ENCODE results near the gene IGFN1.

The IGFN1 gene

DNA sequence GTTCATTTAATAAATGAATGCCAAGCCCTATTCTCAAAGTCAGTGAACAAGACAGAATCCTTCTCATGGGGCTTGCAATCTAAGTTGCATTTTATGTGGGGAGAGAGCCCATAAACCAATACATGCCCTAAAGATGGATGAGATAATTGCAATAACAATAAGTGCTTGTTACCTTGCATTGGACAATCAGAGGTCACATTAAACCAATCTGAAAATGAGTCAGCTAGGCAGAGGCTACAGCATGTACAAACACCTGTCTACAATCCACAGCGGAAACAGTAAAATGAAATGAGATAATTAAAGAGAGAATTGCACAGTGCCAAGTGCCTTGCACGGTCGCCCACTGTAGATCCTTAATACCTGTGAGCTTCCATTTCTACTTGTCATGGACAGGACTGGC lies 7.4 kb upstream of the IGFN1 start:
- Histone ChIP-seq H3K27ac (no peak overlapping the region), H3K27me3 (no peaks in the 10 kb centered on the region), H3K4me2 (no peak overlapping the region), H3K9ac (no peak overlapping the region), H4K20me1 (no peaks in the 10 kb centered on the region), H3K36me3 (no peaks in the 10 kb centered on the region), H3K9me3 (peaks cover 7% of the 10 kb centered on the region; the same call in 1 of the 2 replicates), H3K4me1 (peaks cover 7% of the 10 kb centered on the region; the same call in 1 of the 2 replicates), H3K4me3 (no peak overlapping the region)
- no peak for TF ChIP-seq Cebpa-rat (IDR thresholded peaks at IDR 0.05)

DNA sequence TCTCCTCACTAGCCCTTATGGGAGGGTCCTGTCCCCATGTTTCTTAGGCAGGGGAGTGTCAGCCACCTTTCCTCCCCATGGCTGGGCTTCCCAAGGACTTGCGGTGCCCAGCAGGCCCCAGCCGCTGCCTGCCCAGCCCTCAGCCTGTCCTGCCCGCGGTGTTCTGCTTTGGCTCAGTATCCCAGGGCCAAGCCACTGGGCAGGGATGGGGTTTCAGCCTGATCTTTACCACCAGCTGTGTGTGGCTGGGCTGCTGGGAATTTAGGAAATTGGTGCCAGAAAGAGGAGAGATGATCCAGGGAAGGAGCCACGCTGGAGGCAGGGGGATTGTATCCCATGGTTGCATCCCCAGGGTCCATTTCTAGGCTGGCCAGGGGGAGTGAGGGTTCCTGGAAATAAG lies 6.9 kb upstream of the IGFN1 start:
- H3K9me3 ChIP-seq: peaks cover 3% of the 10 kb centered on the region; the same call in 1 of the 2 replicates
- no peak overlapping the region for H3K4me3 ChIP-seq
- no peaks in the 10 kb centered on the region for H4K20me1 ChIP-seq
- no peak for TF ChIP-seq Cebpa-rat (IDR thresholded peaks at IDR 0.05)
- no peaks in the 10 kb centered on the region for H3K36me3 ChIP-seq
- H3K27me3 ChIP-seq: no peaks in the 10 kb centered on the region
- peaks cover 7% of the 10 kb centered on the region; the same call in 1 of the 2 replicates for H3K4me1 ChIP-seq
- no peak overlapping the region for H3K4me2 ChIP-seq
- H3K27ac ChIP-seq: no peak overlapping the region
- no peak overlapping the region for H3K9ac ChIP-seq

DNA sequence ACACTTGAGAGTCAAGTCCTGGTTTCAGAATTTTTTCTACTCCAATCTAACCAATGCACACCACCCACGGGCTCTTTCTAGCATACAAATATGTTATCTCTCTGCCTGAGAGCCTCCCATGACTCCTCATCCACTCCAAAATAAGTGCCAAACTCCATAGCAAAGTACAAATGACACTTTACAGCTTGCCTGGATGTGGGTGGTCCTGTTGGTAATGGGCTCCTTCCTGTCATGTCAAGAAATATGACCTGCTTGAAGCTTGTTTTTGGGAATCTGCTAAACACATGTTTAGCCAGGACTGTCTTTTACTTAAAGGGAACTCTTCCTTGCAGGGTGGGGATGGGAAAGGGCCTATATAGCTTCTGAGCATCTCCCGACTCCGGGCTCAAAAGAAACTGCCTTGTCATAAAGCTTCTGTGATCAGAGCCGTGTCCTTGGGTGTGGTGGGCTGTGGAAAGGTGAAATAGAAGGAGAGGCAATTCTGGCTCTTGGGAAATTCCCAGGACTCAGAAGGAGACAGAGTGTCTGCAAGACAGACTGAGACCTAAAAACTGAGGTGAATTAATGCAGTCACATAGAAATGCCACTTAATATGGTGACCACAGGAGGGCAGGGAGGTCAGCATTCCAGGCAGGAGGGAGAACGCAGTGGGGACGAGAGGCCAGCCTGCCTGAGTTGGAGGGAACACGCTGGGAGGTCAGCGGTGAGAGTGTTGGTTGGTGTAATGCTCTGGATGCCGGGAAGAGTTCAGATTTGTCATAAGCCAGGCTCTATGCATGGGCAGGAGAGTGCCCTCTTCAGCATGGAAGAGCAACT lies 6.1 kb upstream of the IGFN1 start:
- Histone ChIP-seq H3K4me3 (no peak overlapping the region), H3K4me2 (no peak overlapping the region)
- TF ChIP-seq Cebpa-rat (IDR thresholded peaks at IDR 0.05): no peak

DNA sequence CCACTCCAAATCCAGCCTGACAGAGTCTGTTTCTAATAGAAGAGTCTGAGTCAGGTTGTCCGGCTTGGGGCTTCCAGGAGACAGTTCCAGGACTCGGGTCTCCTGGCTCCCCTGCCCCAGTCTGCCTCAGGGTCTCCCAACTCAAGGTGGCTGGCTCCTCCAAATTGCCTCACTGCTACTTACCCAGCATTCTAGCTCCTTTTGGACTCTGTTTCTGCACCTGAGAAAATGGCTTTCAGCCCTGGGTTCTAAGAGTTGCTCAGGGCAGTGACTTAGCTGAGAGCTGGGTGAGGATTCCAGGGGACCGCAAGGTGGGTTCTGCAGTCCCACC lies 5.5 kb upstream of the IGFN1 start:
- no peak overlapping the region for H3K27ac ChIP-seq
- H4K20me1 ChIP-seq: no peaks in the 10 kb centered on the region
- no peaks in the 10 kb centered on the region for H3K9me3 ChIP-seq
- no peak overlapping the region for H3K9ac ChIP-seq
- H3K36me3 ChIP-seq: no peaks in the 10 kb centered on the region
- peaks cover 7% of the 10 kb centered on the region for H3K4me1 ChIP-seq
- no peak overlapping the region for H3K4me2 ChIP-seq
- H3K27me3 ChIP-seq: no peaks in the 10 kb centered on the region
- TF ChIP-seq Cebpa-rat (IDR thresholded peaks at IDR 0.05): no peak
- no peak overlapping the region for H3K4me3 ChIP-seq

More for the DNA sequence above, 6.1 kb upstream of the IGFN1 start:
- no peaks in the 10 kb centered on the region for H4K20me1 ChIP-seq
- H3K27ac ChIP-seq: no peak overlapping the region
- no peaks in the 10 kb centered on the region for H3K36me3 ChIP-seq
- H3K27me3 ChIP-seq: no peaks in the 10 kb centered on the region
- H3K9me3 ChIP-seq: no peaks in the 10 kb centered on the region
- no peak overlapping the region for H3K9ac ChIP-seq
- H3K4me1 ChIP-seq: peaks cover 7% of the 10 kb centered on the region; the same call in 1 of the 2 replicates

DNA sequence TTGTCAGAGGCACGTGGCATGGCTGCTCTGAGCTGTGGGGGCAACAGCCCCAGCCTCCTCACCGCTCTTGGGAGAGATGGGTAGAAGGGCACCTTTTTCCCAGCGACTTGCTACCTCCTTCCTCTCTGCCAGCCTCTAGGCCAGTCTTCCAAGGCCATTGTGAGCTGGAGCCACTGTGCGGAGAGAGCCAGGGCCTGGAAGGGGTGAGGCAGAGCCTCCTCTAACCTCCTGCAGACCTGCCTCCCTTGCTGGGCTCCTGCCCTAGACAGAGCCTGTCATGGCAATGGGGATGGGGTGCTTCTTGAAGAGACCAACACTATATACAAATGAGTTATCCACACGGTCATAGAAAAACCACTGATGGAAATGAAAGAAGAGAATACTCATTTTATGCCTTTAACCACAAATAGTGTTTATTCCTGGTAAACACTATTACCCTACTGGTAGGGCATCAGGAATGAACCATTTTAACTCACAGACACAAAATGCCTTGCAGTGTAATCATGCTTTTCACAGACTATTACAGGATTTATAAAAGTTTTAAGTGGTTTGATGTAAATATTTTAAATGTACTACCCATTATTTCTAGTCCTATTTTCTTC lies 5.0 kb upstream of the IGFN1 start:
- H3K27me3 ChIP-seq: no peaks in the 10 kb centered on the region
- H3K4me2 ChIP-seq: no peak overlapping the region

DNA sequence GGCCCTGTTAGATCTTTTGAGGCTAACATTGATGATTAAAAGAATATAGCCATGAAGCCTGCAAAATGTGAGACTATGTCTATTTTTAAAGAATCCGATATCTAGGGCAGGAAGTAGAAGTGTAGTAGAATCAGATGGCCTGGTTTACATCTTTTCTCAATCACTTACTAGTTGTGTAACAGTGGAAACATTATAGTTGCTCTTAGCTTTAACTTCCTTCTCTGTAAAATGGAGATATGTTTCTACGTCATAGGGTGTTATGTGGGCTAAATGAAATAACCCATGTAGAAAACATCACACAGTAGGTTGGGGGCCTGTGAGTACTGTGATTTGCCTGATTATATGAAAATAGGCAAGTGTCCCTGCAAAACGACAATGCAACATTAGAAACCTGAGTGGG lies 4.4 kb upstream of the IGFN1 start:
- no peaks in the 10 kb centered on the region for H3K27me3 ChIP-seq
- H3K4me3 ChIP-seq: no peak overlapping the region
- no peaks in the 10 kb centered on the region for H3K36me3 ChIP-seq
- no peak overlapping the region for H3K27ac ChIP-seq
- H3K9me3 ChIP-seq: no peaks in the 10 kb centered on the region
- peaks cover 15% of the 10 kb centered on the region for H3K4me1 ChIP-seq
- no peak for TF ChIP-seq Cebpa-rat (IDR thresholded peaks at IDR 0.05)
- H3K9ac ChIP-seq: no peak overlapping the region
- no peak overlapping the region for H3K4me2 ChIP-seq
- no peaks in the 10 kb centered on the region for H4K20me1 ChIP-seq

More for the DNA sequence above, 5.0 kb upstream of the IGFN1 start:
- H4K20me1 ChIP-seq: no peaks in the 10 kb centered on the region
- no peak overlapping the region for H3K27ac ChIP-seq
- no peak overlapping the region for H3K9ac ChIP-seq
- H3K36me3 ChIP-seq: no peaks in the 10 kb centered on the region
- TF ChIP-seq Cebpa-rat (IDR thresholded peaks at IDR 0.05): no peak
- H3K4me3 ChIP-seq: no peak overlapping the region
- H3K4me1 ChIP-seq: peaks cover 12% of the 10 kb centered on the region
- no peaks in the 10 kb centered on the region for H3K9me3 ChIP-seq

DNA sequence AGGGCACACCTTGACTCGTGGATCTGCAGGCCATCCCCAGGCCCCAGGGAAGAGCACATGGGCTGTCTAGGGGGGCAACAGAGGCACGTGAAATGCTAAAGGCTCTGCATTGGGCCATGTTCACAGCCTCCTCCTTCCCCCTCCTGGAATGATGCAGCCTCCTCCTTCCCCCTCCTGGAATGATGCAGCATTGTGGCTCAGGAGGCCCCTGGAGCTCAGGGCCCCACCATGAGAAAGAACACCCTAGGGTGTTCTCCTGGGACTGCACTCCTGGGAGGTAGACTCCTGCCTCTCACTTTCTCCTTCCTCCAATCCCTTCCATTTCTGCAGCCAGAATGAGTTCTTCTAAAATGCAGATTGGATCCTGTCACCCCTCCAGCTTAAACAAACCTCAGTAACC lies 1.5 kb upstream of the IGFN1 start:
- Histone ChIP-seq H3K4me1 (peaks cover 10% of the 10 kb centered on the region), H3K9ac (no peak overlapping the region), H3K27ac (no peak overlapping the region), H3K27me3 (no peaks in the 10 kb centered on the region), H3K36me3 (no peaks in the 10 kb centered on the region), H3K9me3 (no peaks in the 10 kb centered on the region), H4K20me1 (no peaks in the 10 kb centered on the region), H3K4me3 (no peak overlapping the region), H3K4me2 (no peak overlapping the region)
- no peak for TF ChIP-seq Cebpa-rat (IDR thresholded peaks at IDR 0.05)

DNA sequence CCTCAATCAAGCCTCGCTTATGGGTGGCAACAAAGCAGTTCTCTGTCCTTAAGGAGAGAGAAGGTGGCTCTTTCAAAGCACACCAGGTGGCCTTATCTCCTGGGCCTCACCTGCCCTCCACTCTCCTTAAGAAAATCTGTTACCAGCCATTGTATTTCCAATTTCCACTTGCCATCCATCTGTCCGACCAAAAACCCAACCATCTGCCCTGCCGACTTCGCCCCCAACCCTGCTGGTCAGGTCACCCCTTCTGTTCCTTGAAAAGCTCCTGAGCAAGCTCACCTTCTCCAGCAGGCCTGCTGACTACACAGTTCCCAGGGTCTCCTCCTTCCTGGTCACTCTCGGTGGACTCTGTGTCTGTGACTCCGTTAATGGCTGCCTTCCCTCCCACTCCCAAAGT lies 619 bp upstream of the IGFN1 start:
- Histone ChIP-seq H3K4me3 (no peak overlapping the region), H3K4me1 (peaks cover 10% of the 10 kb centered on the region), H3K27me3 (no peaks in the 10 kb centered on the region), H3K4me2 (peak overlapping the region; percentile 30; the same call in 1 of the 2 replicates), H3K36me3 (no peaks in the 10 kb centered on the region), H3K27ac (no peak overlapping the region), H4K20me1 (no peaks in the 10 kb centered on the region), H3K9me3 (no peaks in the 10 kb centered on the region), H3K9ac (no peak overlapping the region)
- TF ChIP-seq Cebpa-rat (IDR thresholded peaks at IDR 0.05): no peak

DNA sequence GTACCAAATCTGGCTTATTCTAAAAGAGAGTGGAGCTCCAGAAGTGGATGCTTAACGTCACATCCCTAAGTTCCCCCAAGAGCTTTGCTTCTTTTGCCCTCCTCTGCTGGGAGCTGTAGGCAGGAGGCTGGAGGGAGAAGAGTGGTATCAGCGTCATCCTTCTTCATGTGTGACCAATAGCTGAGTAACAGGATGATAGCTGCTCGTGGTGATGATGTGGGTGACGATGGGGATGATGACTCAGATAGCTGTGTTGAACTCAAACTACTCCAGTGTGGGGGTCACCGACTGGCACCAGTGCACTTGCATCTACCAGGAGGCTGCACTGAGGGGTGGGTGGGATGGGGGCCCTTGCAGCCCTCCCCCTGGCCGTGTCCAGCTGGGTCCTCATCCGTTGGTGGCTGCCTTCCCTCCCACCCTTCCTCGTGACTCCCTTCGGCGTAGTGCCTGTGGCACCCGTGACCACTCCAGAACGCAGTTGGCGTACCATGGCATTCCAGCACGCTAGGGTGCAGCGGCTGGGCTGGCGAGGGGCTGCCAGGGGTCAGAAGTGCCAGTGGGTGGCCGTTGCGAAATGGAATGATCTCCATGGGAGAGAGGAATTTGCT lies 1.1 kb downstream of the IGFN1 start:
- no peak overlapping the region for H3K4me3 ChIP-seq
- no peak overlapping the region for H3K27ac ChIP-seq
- H4K20me1 ChIP-seq: no peaks in the 10 kb centered on the region
- H3K9me3 ChIP-seq: no peaks in the 10 kb centered on the region
- no peaks in the 10 kb centered on the region for H3K36me3 ChIP-seq
- peaks cover 10% of the 10 kb centered on the region for H3K4me1 ChIP-seq
- no peak for TF ChIP-seq Cebpa-rat (IDR thresholded peaks at IDR 0.05)
- H3K4me2 ChIP-seq: no peak overlapping the region
- H3K9ac ChIP-seq: no peak overlapping the region
- no peaks in the 10 kb centered on the region for H3K27me3 ChIP-seq

DNA sequence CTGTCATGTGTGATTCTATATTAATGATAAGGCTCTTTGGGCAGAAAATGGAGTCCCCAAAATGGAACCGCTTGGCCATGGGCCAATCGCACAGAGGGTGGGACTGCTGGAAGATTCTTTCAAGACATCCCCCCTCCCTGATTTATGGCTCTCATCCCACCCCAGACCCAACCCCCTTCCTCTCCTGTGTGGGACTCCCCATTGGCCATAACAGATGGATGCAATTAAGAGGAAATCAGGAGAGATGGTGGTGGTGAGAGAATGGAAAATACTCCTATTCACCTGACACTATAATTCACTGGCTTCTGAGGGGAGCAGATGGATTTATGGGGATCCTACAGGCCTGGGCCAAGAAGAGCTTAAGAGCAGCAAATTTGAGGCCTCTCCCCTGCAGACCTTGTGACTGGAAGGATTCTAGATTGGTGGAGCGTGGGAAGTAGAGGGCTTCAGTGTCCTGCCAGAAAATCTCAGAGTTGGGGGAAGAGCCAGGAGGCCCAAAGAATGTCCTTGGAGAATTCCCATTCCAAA lies 1.7 kb downstream of the IGFN1 start:
- Histone ChIP-seq H3K4me1 (peaks cover 10% of the 10 kb centered on the region), H3K36me3 (no peaks in the 10 kb centered on the region), H4K20me1 (no peaks in the 10 kb centered on the region), H3K9me3 (no peaks in the 10 kb centered on the region), H3K9ac (no peak overlapping the region), H3K4me3 (no peak overlapping the region), H3K4me2 (no peak overlapping the region), H3K27me3 (no peaks in the 10 kb centered on the region), H3K27ac (no peak overlapping the region)
- no peak for TF ChIP-seq Cebpa-rat (IDR thresholded peaks at IDR 0.05)

Data from BLaER1 (cell line).